Measurements from ENCODE around the gene GATA5.
"Not testable (repeated sequence)": the region's sequence is repeated elsewhere in the genome, so short reads cannot be mapped to it uniquely, and the experiment has no call there.

The GATA5 gene

GRCh38 chr20:62437496-62437895 is 38.3 kb downstream of the GATA5 start:
- no peak for TF ChIP-seq ZNF274 (IDR thresholded peaks at IDR 0.05; ENCODE audit: low read depth, low read length)
- no peak overlapping the region for H3K4me3 ChIP-seq (ENCODE audit: low read length)

DNA sequence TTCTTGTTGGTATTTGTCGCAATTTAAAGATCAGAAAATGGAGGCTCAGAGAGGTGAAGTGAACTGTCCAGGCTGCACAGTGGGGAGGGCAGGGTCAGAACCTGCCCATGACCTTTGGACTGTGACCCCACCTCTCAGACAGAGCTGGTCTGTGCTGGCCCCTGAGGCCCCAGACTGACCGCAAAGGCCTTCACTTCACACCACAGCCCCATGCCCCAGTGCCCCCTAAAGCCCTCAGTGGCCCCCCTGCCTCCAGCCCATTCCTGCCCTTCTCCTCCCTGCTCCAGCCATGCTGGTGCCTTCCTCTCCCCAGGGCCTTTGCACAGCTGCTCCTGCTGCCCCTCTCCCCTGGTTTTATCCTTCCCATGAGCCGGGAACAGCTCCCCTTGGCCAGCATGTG is 39.1 kb downstream of the GATA5 start:
- no peak overlapping the region for H3K4me3 ChIP-seq (ENCODE audit: low read length)
- TF ChIP-seq ZNF274 (IDR thresholded peaks at IDR 0.05; ENCODE audit: low read depth, low read length) = no peak

- TF ChIP-seq ZNF274 (IDR thresholded peaks at IDR 0.05; ENCODE audit: low read depth, low read length) = no peak
Measured at GRCh38 chr20:62433658-62434497, 41.9 kb downstream of the GATA5 start.

GRCh38 chr20:62430866-62431447 is 44.8 kb downstream of the GATA5 start:
- H3K4me3 ChIP-seq (ENCODE audit: low read length) = no peak overlapping the region
- no peak for TF ChIP-seq ZNF274 (IDR thresholded peaks at IDR 0.05; ENCODE audit: low read depth, low read length)

More at GRCh38 chr20:62433658-62434497, 41.9 kb downstream of the GATA5 start:
- H3K4me3 ChIP-seq (ENCODE audit: low read length) = no peak overlapping the region

- no peak for TF ChIP-seq ZNF274 (IDR thresholded peaks at IDR 0.05; ENCODE audit: low read depth, low read length)
- no peak overlapping the region for H3K4me3 ChIP-seq (ENCODE audit: low read length)
Measured at GRCh38 chr20:62430311-62430853, 45.4 kb downstream of the GATA5 start.

DNA sequence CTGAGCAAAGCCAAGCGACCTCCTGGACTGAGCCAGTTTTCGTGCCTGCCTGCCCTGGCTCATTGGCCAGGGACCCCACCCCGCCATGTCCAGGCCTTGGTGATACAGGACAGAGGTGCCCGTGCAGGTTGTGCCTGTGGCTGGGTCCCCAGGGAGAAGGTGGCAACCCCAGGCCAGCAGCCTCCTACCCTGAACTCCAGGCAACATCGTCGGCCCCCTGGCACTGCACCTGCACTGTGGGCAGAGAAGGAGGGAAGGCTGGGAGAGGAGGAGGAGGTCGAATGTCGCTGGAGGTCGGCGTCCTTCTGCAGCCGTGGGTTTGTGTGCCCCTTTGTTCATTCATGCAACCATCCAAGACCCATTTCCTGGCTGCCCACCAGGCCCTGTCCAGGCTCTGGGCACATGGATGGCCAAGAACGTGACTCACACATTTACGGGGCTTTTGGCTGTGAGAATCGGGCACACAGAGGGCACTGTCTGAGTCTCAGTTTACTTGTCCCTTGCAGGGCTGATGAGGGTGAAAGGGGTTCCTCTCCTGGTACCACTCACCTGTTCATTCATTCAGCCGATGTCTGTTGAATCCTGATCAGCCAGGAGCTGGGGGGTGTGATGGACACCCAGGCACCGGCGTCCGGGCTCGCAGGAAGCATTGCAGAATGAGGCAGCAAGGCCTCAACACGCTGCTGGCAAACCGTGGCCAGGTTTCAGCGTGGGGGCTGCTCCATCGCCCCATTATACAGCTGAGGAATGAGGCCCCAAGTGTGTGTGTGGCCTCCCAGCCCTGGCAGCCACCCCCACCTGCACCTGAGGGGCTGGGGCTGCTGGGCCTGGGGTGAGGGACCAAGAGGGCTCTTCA is 46.1 kb downstream of the GATA5 start:
- TF ChIP-seq ZNF274 (IDR thresholded peaks at IDR 0.05; ENCODE audit: low read depth, low read length) = no peak
- no peak overlapping the region for H3K4me3 ChIP-seq (ENCODE audit: low read length)

DNA sequence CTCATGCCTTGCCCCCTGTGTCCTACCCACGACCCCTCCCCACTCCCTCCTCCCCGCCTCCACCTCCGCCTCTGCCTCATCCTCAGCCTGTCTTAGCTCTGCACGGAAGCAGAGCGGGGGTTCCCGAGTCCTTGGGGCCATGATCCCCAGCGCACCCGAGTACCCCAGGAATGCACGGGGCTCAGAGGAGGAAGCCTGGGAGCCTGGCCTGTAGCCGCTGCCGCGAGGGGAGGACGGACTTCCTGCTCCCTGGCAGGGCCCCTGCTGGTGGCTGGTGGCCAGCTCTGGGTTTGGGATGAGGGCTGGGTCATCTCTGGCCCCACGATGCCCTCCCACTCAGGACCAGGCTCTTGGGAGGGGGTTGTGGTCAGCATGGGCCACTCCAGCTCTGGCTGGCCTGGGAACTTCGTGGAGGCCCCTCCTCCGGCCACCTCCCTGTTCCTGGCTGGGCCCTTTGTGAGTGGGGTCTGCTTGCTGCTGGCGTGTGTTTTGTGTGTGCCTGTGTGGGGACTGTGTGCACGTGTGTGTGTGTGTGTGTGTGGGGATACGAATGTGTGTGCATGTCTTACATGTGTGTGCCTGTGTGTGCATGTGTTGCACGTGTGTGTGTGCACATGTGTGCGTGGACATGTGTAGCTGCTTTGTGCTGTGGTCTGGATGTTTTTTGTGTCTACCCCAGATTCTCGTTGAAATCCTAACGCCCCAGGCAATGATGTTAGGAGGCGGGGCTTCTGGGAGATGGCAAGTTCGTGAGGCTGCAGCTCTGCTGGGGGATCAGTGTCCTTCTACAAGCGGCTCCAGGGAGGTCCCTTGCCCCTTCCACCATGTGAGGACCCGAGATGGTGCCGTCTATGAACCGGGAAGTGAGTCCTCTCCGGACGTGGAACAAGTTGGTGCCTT is 47.1 kb downstream of the GATA5 start:
- no peak overlapping the region for H3K4me3 ChIP-seq (ENCODE audit: low read length)
- no peak for TF ChIP-seq ZNF274 (IDR thresholded peaks at IDR 0.05; ENCODE audit: low read depth, low read length)

DNA sequence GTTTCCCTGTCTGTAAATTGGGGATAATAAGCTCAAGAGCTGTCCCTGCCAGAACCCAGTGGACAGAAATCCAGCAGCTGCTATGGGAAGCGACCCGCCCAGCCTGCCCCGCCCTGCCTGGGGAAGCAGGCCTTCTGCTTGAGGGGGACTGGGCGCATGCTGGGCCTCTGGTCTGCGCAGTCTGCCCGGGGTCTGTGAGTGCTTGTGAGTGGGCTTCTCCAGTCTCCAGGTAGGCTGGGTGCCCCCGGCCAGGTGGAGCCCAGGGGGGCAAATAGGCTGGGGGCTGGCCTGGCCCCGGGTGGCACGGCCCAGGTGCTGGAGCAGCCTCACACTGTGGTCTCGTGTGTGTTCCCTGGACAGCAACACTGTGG is 47.8 kb downstream of the GATA5 start:
- TF ChIP-seq ZNF274 (IDR thresholded peaks at IDR 0.05; ENCODE audit: low read depth, low read length) = no peak
- no peak overlapping the region for H3K4me3 ChIP-seq (ENCODE audit: low read length)

DNA sequence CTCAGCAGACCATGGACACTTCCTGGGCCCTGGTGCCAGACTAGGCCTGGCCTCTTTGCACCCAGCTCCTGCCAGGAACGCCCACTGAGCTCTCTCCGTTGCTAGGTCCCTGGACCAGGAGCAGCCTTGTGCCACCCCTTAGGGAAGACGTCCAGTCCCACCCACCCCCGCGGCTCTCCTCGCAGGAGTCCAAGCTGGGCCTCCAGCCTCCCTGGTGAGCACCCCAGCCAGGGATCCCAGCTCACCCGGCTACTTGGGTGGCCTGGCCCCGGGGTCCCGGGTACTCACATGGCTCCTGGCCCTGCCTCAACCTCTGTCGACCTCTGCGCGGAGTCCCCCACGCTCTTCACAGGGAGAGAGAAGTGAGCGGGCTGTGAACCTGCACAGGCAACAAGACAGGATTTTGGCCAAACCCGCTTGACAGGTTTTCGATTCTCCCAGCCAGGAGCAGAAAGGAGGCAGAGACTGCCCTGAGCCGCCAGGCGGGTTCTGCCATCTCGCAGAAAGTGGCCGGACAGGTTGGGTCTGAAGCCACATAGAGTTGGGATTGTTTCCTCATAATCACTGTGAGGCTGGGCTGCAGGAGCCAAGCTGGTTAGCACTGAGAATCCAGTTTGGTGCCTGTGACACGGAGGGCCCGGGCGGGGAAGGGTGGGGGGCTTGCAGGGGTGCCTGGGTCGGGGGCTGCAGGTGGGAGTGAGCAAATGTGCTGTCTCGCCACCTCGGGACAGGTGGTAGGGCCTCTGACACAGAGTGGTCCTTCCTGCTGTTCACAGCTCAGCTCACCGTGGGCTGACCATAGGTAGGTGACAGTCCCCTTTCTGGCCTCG is 48.4 kb downstream of the GATA5 start, which contains the start of gene RBBP8NL:
RBBP8NL (minus strand) TSS at position 368 of the 830 bp plus-strand sequence. CDS start 7,892 bp downstream, outside the sequence.
- no peak within 1 kb of the TSS for H3K4me3 ChIP-seq (ENCODE audit: low read length)
- TF ChIP-seq ZNF274 (IDR thresholded peaks at IDR 0.05; ENCODE audit: low read depth, low read length) = no peak

DNA sequence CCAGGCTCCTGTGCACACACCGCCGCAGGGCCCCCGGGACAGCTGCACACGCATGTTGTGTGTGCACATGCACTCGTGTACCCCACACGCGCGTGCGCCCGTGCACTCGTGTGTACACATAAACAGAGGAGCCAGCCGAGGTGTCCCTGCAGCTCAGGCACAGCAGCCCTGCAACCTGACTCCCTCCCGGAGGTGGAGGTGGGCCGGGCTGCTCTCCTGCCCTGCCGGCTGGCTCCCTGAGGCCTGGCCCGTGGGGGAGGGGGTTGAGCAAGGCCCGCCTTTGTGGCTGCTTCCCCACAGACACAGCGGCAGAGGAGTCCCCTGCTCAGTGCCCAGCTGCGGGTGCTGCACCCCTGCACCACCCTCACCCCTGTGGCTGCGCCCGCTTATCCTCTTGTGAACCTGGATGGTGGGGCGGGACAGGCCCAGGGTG is 49.1 kb downstream of the GATA5 start:
- no peak for TF ChIP-seq ZNF274 (IDR thresholded peaks at IDR 0.05; ENCODE audit: low read depth, low read length)
- no peak overlapping the region for H3K4me3 ChIP-seq (ENCODE audit: low read length)

- not testable (repeated sequence) for H3K4me3 ChIP-seq (ENCODE audit: low read length)
Measured at GRCh38 chr20:62426059-62426348, 49.8 kb downstream of the GATA5 start.

DNA sequence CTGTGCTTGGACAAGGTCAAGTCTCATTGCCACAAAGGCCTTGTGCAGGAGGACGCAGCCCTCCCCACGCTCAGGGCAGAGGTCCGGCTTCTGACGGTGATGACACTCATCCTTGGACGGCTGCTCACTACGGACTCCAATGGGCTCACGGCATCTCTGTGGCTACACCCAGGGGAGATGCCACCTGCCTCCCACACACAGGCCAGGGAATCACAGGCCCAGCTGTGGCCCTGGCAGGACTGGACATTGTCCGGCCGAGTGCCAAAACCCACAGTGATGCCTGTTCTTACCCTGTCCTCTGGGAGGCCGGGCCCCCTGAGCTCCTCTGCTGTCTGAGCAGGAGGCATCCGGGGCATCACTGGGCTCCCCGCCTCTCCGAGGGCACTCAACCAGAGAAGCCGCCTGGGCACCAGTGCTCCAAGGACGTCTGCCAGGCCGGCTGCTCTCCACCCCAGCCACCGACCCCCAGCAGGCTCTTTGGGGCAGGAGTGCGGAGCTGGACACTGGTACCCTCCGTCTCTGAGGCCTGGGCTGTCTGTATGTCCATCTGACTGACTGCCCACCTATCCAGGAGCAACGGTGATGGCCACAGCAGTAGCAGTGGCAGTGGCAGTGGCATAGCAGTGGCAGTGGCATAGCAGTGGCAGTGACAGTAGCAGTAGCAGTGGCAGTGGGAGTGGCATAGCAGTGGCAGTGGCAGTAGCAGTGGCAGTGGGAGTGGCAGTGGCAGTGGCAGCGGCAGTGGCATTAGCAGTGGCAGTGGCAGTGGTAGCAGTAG is 50.3 kb downstream of the GATA5 start:
- H3K4me3 ChIP-seq (ENCODE audit: low read length) = no peak overlapping the region
- no peak for TF ChIP-seq ZNF274 (IDR thresholded peaks at IDR 0.05; ENCODE audit: low read depth, low read length)
